Measurements from ENCODE around the gene TRAF7.
A peak's percentile ranks its signal among the peaks of the same experiment; 100 is the strongest.

Gene TRAF7

DNA sequence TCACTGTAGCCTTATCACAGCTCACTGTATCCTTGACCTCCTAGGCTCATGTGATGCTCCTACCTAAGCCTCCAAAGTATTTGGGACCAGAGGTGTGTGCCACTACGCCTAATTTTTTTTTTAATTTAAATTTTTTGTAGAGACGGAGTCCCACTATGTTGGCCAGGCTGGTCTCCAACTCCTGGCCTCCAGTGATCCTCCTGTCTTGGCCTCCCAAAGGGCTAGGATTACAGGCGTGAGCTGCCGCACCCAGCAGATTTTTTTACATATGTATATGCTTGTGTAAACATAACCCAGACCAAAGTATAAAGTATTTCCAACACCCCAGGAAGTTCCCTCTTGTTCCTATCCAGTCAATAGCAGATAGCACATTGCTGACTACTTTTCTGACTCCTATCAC lies 60.7 kb downstream of the TRAF7 start:
- DNase-seq (ENCODE audit: low read depth in 2 of 2): no peak

DNA sequence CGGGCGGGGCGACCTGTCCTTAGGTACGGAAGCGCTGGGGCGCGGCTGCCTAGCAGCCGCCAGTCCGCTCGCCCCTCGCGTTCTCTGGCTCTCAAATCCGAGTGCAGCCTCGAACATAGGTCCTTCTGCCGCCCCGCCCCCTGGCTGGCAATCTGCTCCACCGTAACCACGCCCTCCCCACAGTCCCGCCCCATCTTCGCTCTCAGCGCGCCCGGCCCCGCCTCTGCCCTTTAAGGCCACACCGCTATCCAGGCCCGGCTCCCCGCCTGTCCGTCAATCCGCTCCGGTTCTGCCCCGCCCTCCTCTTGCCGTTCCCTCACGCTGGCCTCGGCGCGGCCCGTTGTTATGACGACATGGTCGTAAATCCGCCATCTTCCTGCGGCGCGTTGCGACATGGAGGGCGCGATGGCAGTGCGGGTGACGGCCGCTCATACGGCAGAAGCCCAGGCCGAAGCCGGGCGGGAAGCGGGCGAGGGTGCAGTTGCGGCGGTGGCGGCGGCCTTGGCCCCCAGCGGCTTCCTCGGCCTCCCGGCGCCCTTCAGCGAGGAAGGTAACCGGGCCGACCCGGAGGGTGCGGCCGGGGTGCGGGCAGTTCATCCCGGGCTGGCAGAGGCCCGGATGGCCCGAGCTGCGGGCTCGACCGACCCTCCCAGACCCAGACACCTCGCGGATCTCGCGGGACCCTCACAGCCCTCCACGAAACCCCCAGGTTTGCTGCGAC lies 67.8 kb downstream of the TRAF7 start, which contains the start of gene E4F1:
TSS of gene E4F1 (plus strand) at position 371 of the 721 bp plus-strand sequence. CDS start at position 394, 23 bp downstream.
- DNase-seq (ENCODE audit: low read depth in 2 of 2): peak; percentile 98 to 99

DNA sequence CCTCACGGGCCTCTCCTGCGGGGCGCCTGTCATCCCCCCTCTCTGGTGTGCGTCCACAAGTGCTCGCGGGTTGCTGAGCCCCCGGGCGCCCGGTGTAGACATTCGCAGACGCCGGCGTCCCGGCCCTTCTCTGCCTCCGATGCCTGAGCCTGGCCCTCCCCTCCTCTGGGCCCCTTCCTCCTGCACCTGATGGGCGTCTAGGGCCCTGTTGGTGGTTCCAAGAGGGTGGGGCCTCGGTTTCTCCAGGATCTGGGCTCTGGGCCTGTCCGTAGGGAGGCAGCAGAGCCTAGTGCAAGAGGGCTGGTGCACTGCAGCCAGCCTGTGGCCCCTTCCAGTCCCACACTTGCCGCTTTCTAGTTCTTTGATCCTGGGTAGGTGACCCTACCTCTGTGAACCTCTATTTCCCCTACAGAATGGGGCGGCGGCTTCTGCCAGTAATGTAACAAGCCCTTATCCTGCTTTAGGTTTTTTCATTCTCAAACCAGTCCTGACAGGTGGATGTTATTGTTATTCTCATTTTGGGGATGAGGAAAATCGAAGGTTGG lies 68.4 kb downstream of the TRAF7 start:
- no peak for DNase-seq (ENCODE audit: low read depth in 2 of 2)

DNA sequence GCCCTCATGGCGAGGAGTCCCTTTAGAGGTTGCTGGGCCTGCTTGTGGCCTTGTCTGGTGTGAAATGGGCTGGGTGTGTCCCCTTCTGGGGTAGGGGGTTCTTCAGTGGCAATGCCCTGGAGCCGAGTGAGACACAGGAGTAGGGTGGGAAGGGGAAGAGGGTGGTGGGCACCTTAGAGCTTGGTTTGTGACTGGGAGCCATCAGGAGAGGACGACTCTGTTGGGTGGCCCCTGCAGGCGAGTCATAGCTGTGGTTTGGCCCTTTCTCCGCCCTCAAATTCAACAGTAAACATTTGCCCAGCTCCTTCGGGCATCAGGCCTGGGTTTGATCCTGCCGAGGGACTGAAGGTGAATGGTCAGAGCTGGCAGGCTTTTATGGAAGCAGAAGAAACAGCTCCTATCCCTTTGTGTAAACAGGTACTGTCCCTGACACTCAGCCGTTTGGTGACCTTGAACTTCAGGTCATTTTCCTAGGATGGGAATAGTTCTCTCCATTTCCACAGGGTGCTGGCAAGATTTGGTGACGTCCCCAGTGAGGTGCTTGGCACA lies 70.7 kb downstream of the TRAF7 start:
- DNase-seq (ENCODE audit: low read depth in 2 of 2): no peak

DNA sequence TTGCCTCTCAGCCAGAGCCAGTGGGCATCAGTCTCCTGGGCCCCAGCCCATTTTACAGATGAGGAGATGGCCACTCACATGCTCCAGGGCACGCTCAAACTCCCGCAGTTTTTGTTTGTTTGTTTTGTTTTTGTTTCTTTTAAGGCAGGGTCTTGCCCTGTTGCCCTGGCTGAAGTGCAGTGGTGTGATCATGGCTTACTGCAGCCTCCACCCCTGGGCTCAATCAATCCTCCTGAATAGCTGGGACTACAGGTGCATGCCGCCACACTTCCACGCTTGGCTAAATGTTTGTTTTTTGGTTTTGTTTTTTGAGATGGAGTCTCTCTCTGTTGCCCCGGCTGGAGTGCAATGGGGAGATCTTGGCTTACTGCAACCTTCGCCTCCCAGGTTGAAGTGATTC lies 71.3 kb downstream of the TRAF7 start:
- DNase-seq (ENCODE audit: low read depth in 2 of 2): no peak

Measured in stimulated activated CD8-positive, alpha-beta memory T cell treated with anti-CD3 and anti-CD28 coated beads, Interleukin-2, amount 100 ng/mL, for 1 hour (primary cell).